SK-N-SH treated with all-trans-retinoic acid at 6 μM for 48 hours (cell line): ENCODE results near the gene IFT172.

ENCODE experiments used
- BACH2 ChIP-seq: fragments of 250-450 bp; sonication (Bioruptor Pico); IDR thresholded peaks from 2 replicates; pipeline ENCODE4 v1.9.0; 2021; ENCODE audit warnings: mild to moderate bottlenecking, borderline replicate concordance
- CREB5 ChIP-seq: fragments of 250-450 bp; sonication (Bioruptor Pico); IDR thresholded peaks from 2 replicates; pipeline ENCODE4 v1.5.1; 2020; ENCODE audit warnings: low read depth, mild to moderate bottlenecking, moderate library complexity
- ESRRG ChIP-seq: fragments of 250-450 bp; sonication (Bioruptor Pico); IDR thresholded peaks from 2 replicates; pipeline ENCODE4 v1.6.1; 2021; ENCODE audit warnings: mild to moderate bottlenecking
- GLIS3 ChIP-seq: fragments of 250-450 bp; sonication (Bioruptor Pico); IDR thresholded peaks from 2 replicates; pipeline ENCODE4 v1.5.0; 2020; ENCODE audit warnings: mild to moderate bottlenecking, moderate library complexity
- PATZ1 ChIP-seq: fragments of 250-450 bp; sonication (Bioruptor Pico); IDR thresholded peaks from 2 replicates; pipeline ENCODE4 v1.8.0; 2020; ENCODE audit warnings: mild to moderate bottlenecking, moderate library complexity, borderline replicate concordance
- PPARA ChIP-seq: fragments of 250-450 bp; sonication (Bioruptor Pico); IDR thresholded peaks from 2 replicates; pipeline ENCODE4 v1.5.0; 2020; ENCODE audit warnings: mild to moderate bottlenecking, borderline replicate concordance
- TCF4 ChIP-seq: fragments of 250-450 bp; sonication (Bioruptor Pico); IDR thresholded peaks from 2 replicates; pipeline ENCODE4 v1.8.0; 2021; ENCODE audit warnings: mild to moderate bottlenecking, moderate library complexity, borderline replicate concordance

- TF ChIP-seq ESRRG (no peak), GLIS3 (CRISPR knock-in tag) (no peak), CREB5 (CRISPR knock-in tag) (no peak), PATZ1 (CRISPR knock-in tag) (no peak), PPARA (no peak), BACH2 (CRISPR knock-in tag) (no peak), TCF4 (CRISPR knock-in tag) (no peak)
Measured at GRCh38 chr2:27435628-27436027, 53.9 kb downstream of the IFT172 start.
